Stimulated activated CD4-positive, alpha-beta T cell treated with anti-CD3 and anti-CD28 coated beads, Interleukin-2, amount 100 ng/mL, for 4 hours (primary cell): Measurements from ENCODE around the gene SPATS1.
A peak's percentile ranks its signal among the peaks of the same experiment; 100 is the strongest.
"Not testable (repeated sequence)": the region's sequence is repeated elsewhere in the genome, so short reads cannot be mapped to it uniquely, and the experiment has no call there.

ENCODE experiments used
- DNase-seq: peaks from one replicate; pipeline ENCODE4 v3.0.0-alpha.2; 2020; ENCODE audit warnings: low read depth

Gene SPATS1

GRCh38 chr6:44311767-44312166 is 30.7 kb upstream of the SPATS1 start:
- DNase-seq = no peak

GRCh38 chr6:44312901-44313788 is 29.3 kb upstream of the SPATS1 start, which contains the start of gene AARS2:
TSS of gene AARS2 (minus strand) at chr6:44313347. CDS start at chr6:44313323, 24 bp downstream.
- DNase-seq = peak; percentile 84

- not testable (repeated sequence) for DNase-seq
Measured at GRCh38 chr6:44314657-44315056, 27.8 kb upstream of the SPATS1 start.

GRCh38 chr6:44315516-44315915 is 26.9 kb upstream of the SPATS1 start:
- no peak for DNase-seq

- no peak for DNase-seq
Measured at GRCh38 chr6:44315951-44316350, 26.5 kb upstream of the SPATS1 start.

GRCh38 chr6:44316481-44316880 is 26.0 kb upstream of the SPATS1 start:
- no peak for DNase-seq

- not testable (repeated sequence) for DNase-seq
Measured at GRCh38 chr6:44317136-44317631, 25.3 kb upstream of the SPATS1 start.

GRCh38 chr6:44321210-44321609 is 21.2 kb upstream of the SPATS1 start:
- no peak for DNase-seq

- no peak for DNase-seq
Measured at GRCh38 chr6:44327096-44327495, 15.4 kb upstream of the SPATS1 start.

- no peak for DNase-seq
Measured at GRCh38 chr6:44327760-44328159, 14.7 kb upstream of the SPATS1 start.

GRCh38 chr6:44328203-44328602 is 14.2 kb upstream of the SPATS1 start:
- DNase-seq = not testable (repeated sequence)

GRCh38 chr6:44329858-44330257 is 12.6 kb upstream of the SPATS1 start:
- no peak for DNase-seq

GRCh38 chr6:44332585-44332984 is 9.9 kb upstream of the SPATS1 start:
- DNase-seq = no peak

GRCh38 chr6:44333273-44333919 is 9.1 kb upstream of the SPATS1 start:
- no peak for DNase-seq

- no peak for DNase-seq
Measured at GRCh38 chr6:44333942-44334341, 8.5 kb upstream of the SPATS1 start.

- no peak for DNase-seq
Measured at GRCh38 chr6:44335631-44336030, 6.8 kb upstream of the SPATS1 start.

- peak; percentile 58 for DNase-seq
Measured at GRCh38 chr6:44338228-44339122, 4.0 kb upstream of the SPATS1 start.

GRCh38 chr6:44339301-44339700 is 3.1 kb upstream of the SPATS1 start:
- DNase-seq = no peak

GRCh38 chr6:44339763-44340625 is 2.5 kb upstream of the SPATS1 start:
- no peak for DNase-seq

- no peak for DNase-seq
Measured at GRCh38 chr6:44341095-44341890, 1.2 kb upstream of the SPATS1 start.
